IMR-90 (cell line): ENCODE measurements around the gene PDLIM4. TPM values are rescaled to one million over a fixed set of nuclear protein-coding genes. Genes with fewer than 3 reads are reported as not detected.

Experiments
- ATAC-seq: fragments of 200-7000 bp; cut with Tn5 transposase; 2 replicates; pipeline ENCODE4 v1.9.1; 2020; ENCODE audit warnings: low read depth, mild to moderate bottlenecking, moderate library complexity
- BruUV-seq: library from RNA; stranded (reverse); fragments of 400-500 nt; replicated peaks from 2 replicates; lab custom pipeline; 2021; lab: Mats Ljungman, UMichigan
- CTCF ChIA-PET: fragments of 300-600 bp; formaldehyde crosslinking; extraction: SDS; loops from one replicate; lab custom pipeline; 2021; ENCODE audit warnings: antibody characterized with exemption; lab: Yijun Ruan, JAX
- POLR2A ChIA-PET: fragments of 300-600 bp; sonication (Branson Sonifier 250); formaldehyde crosslinking; loops from one replicate; lab custom pipeline; 2022; ENCODE audit warnings: antibody characterized with exemption; ENCODE audit not compliant: unreplicated experiment; lab: Charles Lee
- DNase-seq: peaks from one replicate; pipeline ENCODE4 v3.0.0; 2013
- H2AFZ ChIP-seq: replicated peaks from 2 replicates; pipeline ENCODE3; 2013; ENCODE audit warnings: low read length, mild to moderate bottlenecking; ENCODE audit not compliant: poor library complexity
- H2AK5ac ChIP-seq: 2 replicates; pipeline ENCODE4 v1.6.1; 2013; ENCODE audit warnings: low read depth, low read length, inconsistent platforms
- H2AK9ac ChIP-seq: replicated peaks from 2 replicates; pipeline ENCODE3; 2013; ENCODE audit warnings: mild to moderate bottlenecking, low read depth, low read length, moderate library complexity; ENCODE audit not compliant: poor library complexity
- H2BK120ac ChIP-seq: 2 replicates; pipeline ENCODE4 v1.6.1; 2013; ENCODE audit warnings: low read depth, low read length, inconsistent platforms
- H2BK15ac ChIP-seq: 3 replicates; pipeline ENCODE4 v1.6.1; 2013; ENCODE audit warnings: low read depth, low read length, inconsistent platforms
- H2BK20ac ChIP-seq: 2 replicates; pipeline ENCODE4 v1.6.1; 2013; ENCODE audit warnings: low read depth, mild to moderate bottlenecking, inconsistent platforms, low read length, moderate library complexity
- H2BK5ac ChIP-seq: 2 replicates; pipeline ENCODE4 v1.6.1; 2013; ENCODE audit warnings: mild to moderate bottlenecking, low read depth, low read length, inconsistent platforms; ENCODE audit not compliant: poor library complexity, severe bottlenecking
- H3K14ac ChIP-seq: replicated peaks from 2 replicates; pipeline ENCODE4 v1.6.1; 2013; ENCODE audit warnings: low read depth, low read length, inconsistent platforms
- H3K18ac ChIP-seq: 2 replicates; pipeline ENCODE4 v1.6.1; 2013; ENCODE audit warnings: low read depth, low read length, control low read depth
- H3K23ac ChIP-seq: 2 replicates; pipeline ENCODE4 v1.6.1; 2013; ENCODE audit warnings: low read depth, low read length, inconsistent platforms
- H3K27ac ChIP-seq: 2 replicates; pipeline ENCODE4 v1.5.1; 2013; ENCODE audit warnings: mild to moderate bottlenecking, control low read depth, low read length; ENCODE audit not compliant: insufficient read depth
- H3K27me3 ChIP-seq: 2 replicates; pipeline ENCODE4 v1.6.1; 2013; ENCODE audit warnings: low read length; ENCODE audit not compliant: control insufficient read depth, insufficient read depth
- H3K36me3 ChIP-seq: 2 replicates; pipeline ENCODE4 v1.6.1; 2013; ENCODE audit warnings: low read length, mixed read lengths; ENCODE audit not compliant: control insufficient read depth, insufficient read depth
- H3K4ac ChIP-seq: 2 replicates; pipeline ENCODE4 v1.6.1; 2013; ENCODE audit warnings: low read depth, low read length, inconsistent platforms
- H3K4me1 ChIP-seq: 2 replicates; pipeline ENCODE4 v1.6.1; 2013; ENCODE audit warnings: low read length, mixed read lengths; ENCODE audit not compliant: control insufficient read depth, insufficient read depth
- H3K4me2 ChIP-seq: 2 replicates; pipeline ENCODE4 v1.6.1; 2013; ENCODE audit warnings: low read depth, mild to moderate bottlenecking, control low read depth, low read length, moderate library complexity
- H3K4me3 ChIP-seq: 2 replicates; pipeline ENCODE4 v1.5.1; 2013; ENCODE audit warnings: low read depth, mild to moderate bottlenecking, control low read depth, low read length, moderate library complexity; ENCODE audit not compliant: insufficient read depth
- H3K56ac ChIP-seq: 2 replicates; pipeline ENCODE4 v1.6.1; 2013; ENCODE audit warnings: low read length, inconsistent platforms; ENCODE audit not compliant: insufficient read depth; ENCODE audit errors: extremely low read depth
- H3K79me1 ChIP-seq, 2 experiments: 2 replicates each; pipeline ENCODE4 v1.6.1; 2013; ENCODE audit warnings: low read length in 2 of 2, inconsistent platforms in 1 of 2, low read depth in 1 of 2
- H3K9ac ChIP-seq: 2 replicates; pipeline ENCODE4 v1.6.1; 2013; ENCODE audit warnings: low read depth, low read length, control low read depth
- H3K9me1 ChIP-seq: 2 replicates; pipeline ENCODE4 v1.6.1; 2013; ENCODE audit warnings: low read length, inconsistent platforms; ENCODE audit not compliant: insufficient read depth
- H3K9me3 ChIP-seq: 2 replicates; pipeline ENCODE4 v1.6.1; 2013; ENCODE audit warnings: low read length; ENCODE audit not compliant: control insufficient read depth, insufficient read depth
- H4K20me1 ChIP-seq: 2 replicates; pipeline ENCODE4 v1.6.1; 2013; ENCODE audit warnings: low read length, inconsistent platforms; ENCODE audit not compliant: insufficient read depth
- H4K5ac ChIP-seq: 2 replicates; pipeline ENCODE4 v1.6.1; 2013; ENCODE audit warnings: mild to moderate bottlenecking, low read depth, low read length, control low read depth
- H4K8ac ChIP-seq, 2 experiments: 2 replicates each; pipeline ENCODE4 v1.6.1; 2013; ENCODE audit warnings: low read depth in 2 of 2, low read length in 2 of 2, control low read depth in 1 of 2, inconsistent platforms in 1 of 2
- H4K91ac ChIP-seq: 2 replicates; pipeline ENCODE4 v1.6.1; 2013; ENCODE audit warnings: low read depth, low read length, inconsistent platforms; ENCODE audit not compliant: insufficient read depth
- CEBPB ChIP-seq: IDR thresholded peaks from 2 replicates; pipeline ENCODE4 v1.6.1; 2012; ENCODE audit warnings: low read depth, low read length, improper control_type of control experiment
- CTCF ChIP-seq: conservative IDR thresholded peaks from 2 replicates; pipeline ENCODE4 v1.5.1; 2012; ENCODE audit warnings: mild to moderate bottlenecking, low read depth, low read length, improper control_type of control experiment
- RFX5 ChIP-seq: IDR thresholded peaks from 2 replicates; pipeline ENCODE4 v1.8.0; 2012; ENCODE audit warnings: low read depth, mild to moderate bottlenecking, low read length, moderate library complexity
- WGBS, 2 experiments: methylation state at CpG; one replicate each; pipeline versions ENCODE4 v1.1.5 to v1.1.7; 2013; ENCODE audit warnings: missing lambda C conversion rate in 2 of 2; ENCODE audit not compliant: insufficient read length in 1 of 2; ENCODE audit errors: extremely low coverage in 2 of 2; 5-methylcytosine and 5-hydroxymethylcytosine counted together
- dilution Hi-C: fragments of 300-500 bp; cut with HindIII; formaldehyde crosslinking; loops from one replicate; pipeline ENCODE4 v1.14.3; 2018; ENCODE audit warnings: low sequenced_read_pairs; ENCODE audit not compliant: unreplicated experiment
- in situ Hi-C: fragments of 300-500 bp; cut with MboI; formaldehyde crosslinking; loops from 3 replicates; pipeline ENCODE4 v1.14.3; 2019; ENCODE audit warnings: low sequenced_read_pairs, inconsistent platforms, mixed read lengths
- intact Hi-C: fragments of 100-400 bp; cut with micrococcal nuclease; formaldehyde crosslinking; loops from 2 replicates; pipeline ENCODE4 v1.10.0; 2022
- polyA plus RNA-seq, 3 experiments: library from polyadenylated mRNA; depleted of rRNA; stranded (reverse); fragments of >200 nt; gene quantifications; 2 replicates each; pipeline ENCODE4 v1.2.3, GENCODE V29; 2012; ENCODE audit warnings: low replicate concordance in 1 of 3
- total RNA-seq: library from RNA; depleted of rRNA; stranded (reverse); fragments of >200 nt; gene quantifications from 2 replicates; pipeline ENCODE4 v1.2.3, GENCODE V29; 2012
- TF ChIP-seq, protein P1 (sequence below): fragments of 150-350 bp; IDR thresholded peaks from 2 replicates; pipeline ENCODE4 v1.6.1; 2016; ENCODE audit warnings: low read depth, mild to moderate bottlenecking, low read length, moderate library complexity, borderline replicate concordance

Gene PDLIM4
- total and polyA plus RNA-seq, 2 of the 4 experiments (the other 2 are of a cell fraction), result 61.1 to 214 TPM

GRCh38 chr5:132300577-132301343, 43.3 kb downstream of the PDLIM4 start:
- H3K27ac ChIP-seq, result no peak overlapping the region
- no peak overlapping the region for H3K4me2 ChIP-seq
- no peaks in the 10 kb centered on the region for H3K36me3 ChIP-seq
- H2AK9ac ChIP-seq, result no peak overlapping the region
- H3K79me1 ChIP-seq, result peaks cover 46 to 47% of the 10 kb centered on the region in 2 experiments
- no peak overlapping the region for H3K14ac ChIP-seq
- no peak overlapping the region for H3K23ac ChIP-seq
- H3K18ac ChIP-seq, result no peak overlapping the region
- in situ Hi-C loops (no loop called here), dilution Hi-C loops (no loop called here), intact Hi-C loops (no loop called here)
- no peaks in the 10 kb centered on the region for H4K20me1 ChIP-seq
- 70% methylated on average over 2 of the region's 6 CpGs; no CpG with 5 or more reads in 1 of the 2 experiments for WGBS, 2 experiments
- H3K56ac ChIP-seq, result no peak overlapping the region
- BruUV-seq, result no TSS peak
- no peak overlapping the region for H2BK120ac ChIP-seq
- ATAC-seq (no peak), DNase-seq (no peak)
- ChIA-PET POLR2A (interaction anchor here (0.6 kb wide), 1 partner anchor 14 kb away, joined by 4 read pairs; no protein-coding TSS in a partner anchor), CTCF (no interaction called here)
- no peak overlapping the region for H2AK5ac ChIP-seq
- peaks cover 18% of the 10 kb centered on the region; the same call in 1 of the 2 replicates for H3K9me1 ChIP-seq
- no peaks in the 10 kb centered on the region; the same call in 1 of the 2 replicates for H3K9me3 ChIP-seq
- no peak overlapping the region for H2BK15ac ChIP-seq
- no peaks in the 10 kb centered on the region for H3K27me3 ChIP-seq
- H3K4ac ChIP-seq, result no peak overlapping the region; the same call in 1 of the 2 replicates
- peaks cover 4% of the 10 kb centered on the region for H3K4me1 ChIP-seq
- no peak overlapping the region for H2BK5ac ChIP-seq
- H3K4me3 ChIP-seq, result no peak overlapping the region
- no peak overlapping the region for H4K5ac ChIP-seq
- TF ChIP-seq RFX5, result no peak
- TF ChIP-seq CEBPB, result no peak
- TF ChIP-seq, protein P1, sequence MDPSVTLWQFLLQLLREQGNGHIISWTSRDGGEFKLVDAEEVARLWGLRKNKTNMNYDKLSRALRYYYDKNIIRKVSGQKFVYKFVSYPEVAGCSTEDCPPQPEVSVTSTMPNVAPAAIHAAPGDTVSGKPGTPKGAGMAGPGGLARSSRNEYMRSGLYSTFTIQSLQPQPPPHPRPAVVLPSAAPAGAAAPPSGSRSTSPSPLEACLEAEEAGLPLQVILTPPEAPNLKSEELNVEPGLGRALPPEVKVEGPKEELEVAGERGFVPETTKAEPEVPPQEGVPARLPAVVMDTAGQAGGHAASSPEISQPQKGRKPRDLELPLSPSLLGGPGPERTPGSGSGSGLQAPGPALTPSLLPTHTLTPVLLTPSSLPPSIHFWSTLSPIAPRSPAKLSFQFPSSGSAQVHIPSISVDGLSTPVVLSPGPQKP, result no peak
- no peak for TF ChIP-seq CTCF
- H4K8ac ChIP-seq, result no peak overlapping the region
- H2AFZ ChIP-seq, result no peak overlapping the region
- H4K91ac ChIP-seq, result no peak overlapping the region
- no peak overlapping the region for H3K9ac ChIP-seq
- H2BK20ac ChIP-seq, result no peak overlapping the region
